GM18507 (cell line): ENCODE measurements around the gene TSPAN14.

Experiments used
- DNase-seq: peaks from one replicate; pipeline ENCODE4 v3.0.0; 2011; ENCODE audit warnings: low read depth; ENCODE audit not compliant: insufficient read length; ENCODE audit errors: extremely low spot score
- FAIRE-seq: peaks from 2 replicates; lab custom pipeline; 2011; peaks lifted over from hg19 to GRCh38; lab: Jason Lieb, UNC

The TSPAN14 gene

DNA sequence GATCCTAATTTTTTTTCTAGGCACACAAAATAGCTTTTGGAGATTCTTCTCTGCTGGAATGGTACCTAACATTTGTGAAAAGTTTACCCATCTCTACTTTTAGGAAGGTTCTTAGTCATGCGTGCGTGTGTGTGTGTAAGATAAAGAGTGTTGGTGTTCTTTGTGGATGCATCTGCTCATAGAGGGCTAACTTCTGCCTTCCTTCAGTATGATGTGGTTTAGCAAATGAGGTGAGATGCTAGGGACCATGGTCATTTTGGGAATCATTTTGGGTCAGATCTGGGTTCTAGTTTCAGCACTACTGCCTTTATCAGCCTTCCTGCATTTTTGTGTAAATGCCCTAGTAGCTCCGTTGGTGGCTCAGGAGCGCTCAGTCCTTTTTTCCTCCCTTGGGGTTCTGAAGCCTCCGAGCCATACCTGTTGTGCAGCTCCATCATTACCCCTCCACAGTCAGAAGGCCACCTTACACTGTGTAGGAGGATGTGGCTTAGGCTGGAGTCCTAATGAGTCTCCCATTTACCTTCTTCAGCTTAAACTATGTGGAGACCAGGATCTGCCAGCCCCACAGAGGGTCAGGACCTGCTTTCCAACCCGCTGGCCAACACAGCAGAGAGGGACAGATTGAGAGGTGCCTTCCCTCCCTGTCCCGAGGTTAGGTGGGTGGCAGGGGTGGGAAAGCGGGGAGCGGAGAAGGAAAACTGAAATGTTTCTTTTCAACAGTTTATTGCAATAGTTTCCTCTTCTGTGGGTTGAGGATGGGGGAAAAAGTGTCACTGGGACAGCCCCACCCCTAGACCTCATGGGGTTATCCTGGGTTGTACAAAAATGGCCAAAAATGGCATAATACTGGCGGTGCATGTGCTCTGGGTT, 31.2 kb downstream of the TSPAN14 start:
- FAIRE-seq: no peak
- no peak for DNase-seq

GRCh38 chr10:80485946-80486764, 32.0 kb downstream of the TSPAN14 start:
- DNase-seq (no peak), FAIRE-seq (no peak)

DNA sequence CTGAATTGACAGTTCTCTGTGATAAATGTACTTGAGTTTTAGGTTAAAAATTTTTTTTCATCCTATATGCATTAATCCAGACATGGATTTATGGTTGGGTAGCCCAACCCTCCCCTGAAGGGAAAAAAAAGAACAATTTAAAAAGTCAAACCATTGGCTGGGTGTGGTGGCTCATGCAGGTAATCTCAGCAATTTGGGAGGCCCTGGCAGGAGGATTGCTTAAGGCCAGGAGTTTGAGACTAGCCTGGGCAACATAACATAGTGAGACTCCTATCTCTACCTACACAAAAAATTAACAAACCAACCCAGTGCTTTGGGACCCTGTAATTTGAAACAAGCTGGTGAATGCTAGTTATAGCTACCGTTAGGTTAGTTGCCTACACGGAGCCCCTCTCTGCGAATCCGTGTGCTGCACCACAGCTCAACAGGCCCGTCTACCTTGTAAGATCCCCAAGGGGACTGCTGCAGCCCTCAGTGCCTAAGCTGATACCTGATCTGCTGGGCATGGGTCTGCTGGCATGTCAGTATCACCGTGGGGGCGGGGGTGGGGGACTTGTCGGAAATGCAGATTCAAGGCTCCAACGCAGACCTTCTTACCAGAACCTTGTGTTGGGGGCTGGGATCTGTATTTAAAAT, 32.8 kb downstream of the TSPAN14 start:
- FAIRE-seq (no peak), DNase-seq (no peak)

DNA sequence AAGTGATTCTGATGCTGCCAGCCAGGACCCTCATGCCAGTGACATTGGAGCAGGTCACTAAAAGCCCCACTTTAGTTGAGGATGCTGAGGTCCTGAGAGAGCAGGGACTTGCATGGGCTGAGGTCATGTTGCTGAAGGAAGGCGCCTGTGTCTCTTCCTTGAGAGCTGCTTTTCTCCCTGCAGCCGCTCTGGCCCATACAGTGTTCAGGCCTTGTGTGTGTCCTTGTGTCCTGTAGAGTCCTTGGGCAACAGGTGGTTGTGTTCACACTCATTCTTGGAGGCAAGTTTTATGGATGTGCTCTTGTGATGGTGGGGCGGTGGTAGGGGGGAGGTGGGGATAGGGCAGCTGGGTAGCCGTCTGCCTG, 33.3 kb downstream of the TSPAN14 start:
- DNase-seq (no peak), FAIRE-seq (no peak)

GRCh38 chr10:80487791-80488538, 33.9 kb downstream of the TSPAN14 start:
- FAIRE-seq (no peak), DNase-seq (no peak)

DNA sequence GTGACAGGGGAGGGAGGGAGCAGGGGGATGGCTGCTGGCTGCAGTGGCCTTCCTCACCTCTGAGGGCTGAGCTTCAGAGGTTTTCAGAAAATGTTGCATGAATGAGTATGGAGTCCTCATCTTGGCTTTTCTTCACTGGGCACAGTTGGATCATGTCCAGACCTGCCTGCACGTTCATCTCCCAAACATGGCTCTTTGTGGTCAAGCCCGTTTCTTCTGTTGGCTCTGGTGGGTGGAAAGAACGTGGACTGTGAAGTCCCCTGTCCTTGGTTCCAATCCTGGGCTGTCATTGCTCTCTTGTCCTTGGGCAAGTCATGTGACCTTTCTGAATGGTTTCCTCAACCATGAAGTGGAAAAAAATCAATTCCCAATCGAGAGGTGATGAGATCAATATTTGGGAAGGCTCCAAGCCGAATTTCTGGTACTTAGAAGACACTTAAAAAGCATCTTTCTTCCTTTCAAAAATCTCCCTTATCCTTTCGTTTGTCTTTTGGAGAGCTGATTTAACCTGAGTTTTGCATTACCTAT, 34.5 kb downstream of the TSPAN14 start:
- FAIRE-seq: no peak

GRCh38 chr10:80489371-80490112, 35.4 kb downstream of the TSPAN14 start:
- FAIRE-seq: no peak
- DNase-seq: no peak

More for the DNA sequence above, 34.5 kb downstream of the TSPAN14 start:
- DNase-seq: no peak

DNA sequence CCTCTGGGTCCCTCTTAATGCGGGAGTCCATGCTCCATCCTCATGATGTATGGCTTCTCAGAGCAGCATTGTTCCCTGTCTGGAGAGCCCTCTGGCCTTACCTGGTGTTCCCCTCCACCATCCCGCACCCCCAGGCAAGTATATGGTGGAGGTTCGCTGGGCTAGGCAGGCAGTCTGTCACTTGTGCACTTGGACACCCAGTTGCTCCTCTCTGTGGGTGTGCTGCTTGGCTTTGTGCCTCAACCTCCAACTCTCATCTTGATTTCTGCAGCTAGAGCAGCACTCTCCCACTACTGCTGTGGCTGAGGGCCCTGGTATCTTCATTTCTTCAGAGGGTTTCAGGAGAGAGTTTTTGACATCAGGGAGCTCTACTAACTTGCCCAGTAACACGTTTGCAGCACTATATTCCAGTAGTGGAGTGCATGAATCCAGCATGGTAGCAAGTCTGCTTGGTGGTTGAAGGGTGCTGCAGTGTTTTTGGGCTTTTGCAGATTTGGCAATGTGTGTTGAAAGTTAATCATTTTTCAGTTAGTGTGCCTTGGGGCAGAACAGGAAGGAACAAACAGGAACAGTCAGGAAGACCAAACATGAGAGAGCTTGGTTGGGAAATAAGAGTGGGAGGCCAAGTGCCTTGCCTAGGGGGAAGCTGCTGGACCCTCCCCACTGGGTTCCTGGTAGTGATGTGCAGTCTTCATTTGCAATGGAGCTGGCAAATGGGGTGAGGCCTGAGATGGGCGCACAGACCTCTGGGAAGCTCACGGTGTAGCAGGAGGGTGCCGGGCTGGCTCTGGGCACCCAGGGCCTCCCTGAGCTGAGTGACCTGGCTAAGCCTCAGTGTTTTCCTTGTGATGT, 37.4 kb downstream of the TSPAN14 start:
- no peak for DNase-seq
- no peak for FAIRE-seq

DNA sequence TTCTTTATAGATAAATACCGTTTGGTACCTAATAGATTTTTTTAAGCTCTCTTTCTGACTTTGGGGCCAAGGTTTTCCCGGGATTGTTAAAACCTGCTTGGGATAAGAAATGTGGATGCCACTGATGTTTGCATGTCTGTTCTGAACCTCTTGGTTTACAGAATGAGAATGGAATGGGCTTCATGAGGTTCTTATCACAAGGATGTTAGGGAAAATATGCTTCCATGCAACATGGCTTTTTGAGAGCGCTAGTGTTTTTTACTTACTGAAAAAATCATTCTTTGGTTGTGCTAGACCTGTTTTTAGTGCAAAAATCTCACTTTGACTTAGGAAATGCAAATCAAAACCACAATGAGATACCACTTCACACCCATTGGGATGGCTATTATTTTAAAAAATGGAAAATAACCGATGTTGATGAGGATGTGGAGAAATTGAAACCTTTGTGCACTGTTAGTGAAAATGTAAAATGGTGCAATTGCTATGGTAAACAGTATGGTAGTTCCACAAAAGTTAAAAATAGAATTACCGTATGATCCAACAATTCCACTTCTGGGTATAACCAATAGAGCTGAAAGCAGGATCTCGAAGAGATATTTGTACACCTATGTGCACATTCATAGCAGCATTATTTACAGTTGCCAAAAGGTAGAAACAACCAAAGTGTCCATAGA, 38.9 kb downstream of the TSPAN14 start:
- DNase-seq: no peak
- FAIRE-seq: no peak

DNA sequence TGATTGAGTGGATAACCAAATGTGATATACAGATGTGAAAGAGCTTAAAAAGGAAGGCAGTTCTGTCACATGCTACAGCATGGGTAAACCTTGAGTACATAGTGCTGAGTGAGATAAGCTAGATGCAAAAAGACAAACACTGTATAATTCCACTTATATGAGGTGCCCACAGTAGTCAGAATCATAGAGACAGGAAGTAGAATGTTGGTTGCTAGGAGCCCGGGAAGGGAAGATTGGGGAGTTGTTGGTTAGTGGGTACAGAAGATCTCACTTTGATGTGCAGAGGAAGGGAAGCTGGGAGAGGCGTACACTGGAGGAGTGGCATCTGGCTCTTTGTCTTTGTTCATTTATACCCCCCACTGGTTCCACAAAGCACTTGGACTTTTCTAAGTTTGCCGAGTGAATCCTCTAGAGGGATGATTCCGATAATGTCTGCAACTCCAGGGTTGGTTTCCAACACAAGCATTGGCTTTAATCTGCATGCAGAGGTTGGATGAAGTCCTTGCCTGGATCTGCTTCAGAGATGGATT, 39.5 kb downstream of the TSPAN14 start:
- FAIRE-seq (peak; percentile 44), DNase-seq (no peak)

DNA sequence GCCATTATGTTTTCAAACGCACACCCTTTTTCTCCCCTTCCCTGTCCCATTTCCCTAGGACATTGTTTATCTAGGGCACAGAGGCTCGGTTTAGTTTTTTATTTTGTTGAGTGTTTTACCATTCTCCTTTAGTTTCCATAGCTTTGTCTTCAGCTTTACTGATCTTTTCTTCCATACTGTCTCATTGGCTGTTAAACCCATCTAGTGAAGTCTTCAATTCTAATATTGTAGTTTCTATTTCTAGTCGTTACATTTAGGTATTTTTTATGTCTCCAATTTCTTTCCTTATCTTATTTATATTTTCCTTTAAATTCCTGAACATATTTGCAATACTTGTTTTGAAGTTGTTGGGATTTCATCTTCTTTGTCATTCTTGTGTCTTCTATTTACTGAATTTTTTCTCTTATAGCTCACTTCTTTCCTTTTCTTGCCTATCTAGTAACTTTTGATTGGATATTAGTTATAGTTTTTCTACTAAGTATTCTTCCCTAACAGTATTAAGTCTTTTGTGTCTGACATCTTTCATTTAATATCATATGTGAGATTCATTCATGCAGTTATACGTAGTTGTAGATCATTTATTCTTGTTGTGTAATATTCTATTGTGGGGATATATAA, 42.6 kb downstream of the TSPAN14 start:
- no peak for DNase-seq
- FAIRE-seq: no peak

DNA sequence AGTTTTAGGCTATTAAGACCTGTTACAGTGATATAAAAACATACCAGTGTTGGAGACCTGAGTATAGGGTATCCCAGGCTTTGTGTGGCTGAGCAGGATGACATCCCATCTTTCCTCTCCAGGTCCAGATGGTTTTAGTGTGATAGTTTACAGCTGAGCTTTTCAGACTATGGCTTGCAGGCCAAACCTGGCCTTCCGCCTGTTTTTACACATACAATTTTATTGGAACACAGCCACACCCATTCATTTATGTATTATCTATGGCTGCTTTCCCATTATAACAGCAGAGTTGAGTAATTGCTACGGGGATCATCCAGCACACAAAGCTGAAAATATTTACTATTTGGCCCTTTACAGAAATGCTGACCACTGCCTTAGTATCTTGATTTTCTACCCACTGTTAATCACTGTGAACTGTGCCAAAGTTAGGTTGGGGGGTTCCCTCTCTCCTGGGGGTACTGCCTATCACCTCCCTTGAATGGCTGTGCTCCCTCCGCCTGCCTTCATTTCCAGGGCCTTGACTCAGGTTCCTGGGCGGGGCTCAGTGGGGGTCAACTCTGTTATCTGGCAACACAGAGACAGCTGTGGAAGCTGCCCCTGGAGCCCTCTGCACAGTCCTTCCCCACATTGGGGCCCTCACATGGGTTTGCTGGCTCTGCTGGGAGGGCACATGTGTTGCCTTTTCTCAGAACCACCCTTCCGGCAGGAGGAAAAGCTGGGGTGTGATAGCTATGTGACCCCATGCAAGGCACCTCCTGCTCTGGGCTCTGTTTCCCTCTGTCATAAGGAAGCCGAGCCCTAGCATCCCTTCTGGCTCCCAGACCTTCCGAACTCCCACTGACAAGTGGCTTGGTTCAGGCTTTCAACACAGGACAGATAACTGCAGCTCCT, 43.3 kb downstream of the TSPAN14 start:
- FAIRE-seq (no peak), DNase-seq (no peak)

- no peak for FAIRE-seq
Observed at GRCh38 chr10:80498078-80498832, 44.1 kb downstream of the TSPAN14 start.

DNA sequence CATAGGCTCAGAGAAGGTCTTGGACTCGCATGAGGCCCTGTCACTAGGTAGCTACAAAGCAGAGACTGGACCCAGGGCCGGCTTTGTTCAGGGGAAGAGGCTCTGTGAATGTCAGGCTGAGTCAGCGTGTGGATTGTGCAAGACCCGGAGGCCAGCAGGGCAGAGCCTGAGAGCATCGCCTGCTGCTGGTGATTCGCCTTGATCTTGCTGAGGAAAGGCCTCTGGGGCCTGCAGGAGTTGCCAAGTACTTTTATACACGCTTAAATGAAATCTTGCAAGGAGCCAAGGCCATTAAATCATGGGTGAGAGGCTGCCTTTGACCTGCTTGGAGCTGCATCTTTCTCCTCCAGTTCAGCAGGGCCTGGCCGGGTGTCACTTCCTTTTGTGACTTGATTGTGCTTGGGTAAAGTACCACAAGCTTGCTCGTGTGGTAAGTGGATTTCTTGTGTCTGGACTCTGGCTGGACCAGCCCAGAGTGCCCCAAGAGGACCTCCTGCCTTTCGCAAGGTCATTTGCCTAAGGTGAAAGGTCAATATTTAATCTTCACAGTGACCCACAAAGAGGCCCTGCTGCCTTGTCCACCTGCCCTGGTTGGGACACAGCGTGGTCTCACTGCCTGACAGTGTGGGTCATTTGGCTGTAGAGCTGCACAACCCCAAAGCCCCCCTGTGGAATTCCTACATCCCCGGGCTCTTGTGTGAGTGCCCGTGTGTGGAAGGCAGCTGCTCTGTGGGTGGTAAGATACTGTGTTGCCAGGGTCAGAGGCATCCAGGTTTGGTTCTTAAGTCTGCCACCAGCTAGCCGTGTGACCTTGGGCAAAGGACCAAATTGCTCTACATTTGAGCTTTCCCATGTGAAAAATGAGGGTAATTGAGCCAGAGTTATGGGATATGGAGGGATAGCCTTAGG, 45.0 kb downstream of the TSPAN14 start:
- FAIRE-seq: no peak
- no peak for DNase-seq

More at GRCh38 chr10:80498078-80498832, 44.1 kb downstream of the TSPAN14 start:
- no peak for DNase-seq
